SK-N-SH treated with all-trans-retinoic acid at 6 μM for 48 hours (cell line): ENCODE measurements around the gene SLC2A5.

Source experiments
- ATAC-seq: fragments of 200-7000 bp; cut with Tn5 transposase; 3 replicates; pipeline ENCODE4 v1.9.1; 2020; ENCODE audit warnings: mild to moderate bottlenecking, moderate library complexity
- ARNTL ChIP-seq: fragments of 450-650 bp; formaldehyde crosslinking; IDR thresholded peaks from 2 replicates; pipeline ENCODE4 v1.5.0; 2020; ENCODE audit warnings: low read depth, mild to moderate bottlenecking, moderate library complexity, borderline replicate concordance
- BACH2 ChIP-seq: fragments of 250-450 bp; sonication (Bioruptor Pico); IDR thresholded peaks from 2 replicates; pipeline ENCODE4 v1.9.0; 2021; ENCODE audit warnings: mild to moderate bottlenecking, borderline replicate concordance
- CSDC2 ChIP-seq: fragments of 250-450 bp; sonication (Bioruptor Pico); IDR thresholded peaks from 2 replicates; pipeline ENCODE4 v1.5.0; 2020; ENCODE audit warnings: mild to moderate bottlenecking, moderate library complexity
- GLIS3 ChIP-seq: fragments of 250-450 bp; sonication (Bioruptor Pico); IDR thresholded peaks from 2 replicates; pipeline ENCODE4 v1.5.0; 2020; ENCODE audit warnings: mild to moderate bottlenecking, moderate library complexity
- ISL1 ChIP-seq: fragments of 250-450 bp; sonication (Bioruptor Pico); IDR thresholded peaks from 2 replicates; pipeline ENCODE4 v2.1.2; 2022; ENCODE audit warnings: mild to moderate bottlenecking, moderate library complexity
- OSR1 ChIP-seq: fragments of 250-450 bp; sonication (Bioruptor Pico); IDR thresholded peaks from 2 replicates; pipeline ENCODE4 v1.8.0; 2022; ENCODE audit warnings: moderate library complexity, mild to moderate bottlenecking, inconsistent platforms
- PPARA ChIP-seq: fragments of 250-450 bp; sonication (Bioruptor Pico); IDR thresholded peaks from 2 replicates; pipeline ENCODE4 v1.5.0; 2020; ENCODE audit warnings: mild to moderate bottlenecking, borderline replicate concordance
- RARB ChIP-seq: fragments of 250-450 bp; sonication (Bioruptor Pico); IDR thresholded peaks from 2 replicates; pipeline ENCODE4 v1.8.0; 2021; ENCODE audit warnings: mild to moderate bottlenecking, moderate library complexity
- SNAI2 ChIP-seq: fragments of 250-450 bp; sonication (Bioruptor Pico); IDR thresholded peaks from 2 replicates; pipeline ENCODE4 v1.5.0; 2020; ENCODE audit warnings: mild to moderate bottlenecking, moderate library complexity
- TCF4 ChIP-seq: fragments of 250-450 bp; sonication (Bioruptor Pico); IDR thresholded peaks from 2 replicates; pipeline ENCODE4 v1.8.0; 2021; ENCODE audit warnings: mild to moderate bottlenecking, moderate library complexity, borderline replicate concordance
- TOX ChIP-seq: fragments of 250-450 bp; sonication (Bioruptor Pico); IDR thresholded peaks from 2 replicates; pipeline ENCODE4 v1.8.0; 2021; ENCODE audit warnings: mild to moderate bottlenecking, moderate library complexity, borderline replicate concordance
- ZC3H10 ChIP-seq: fragments of 250-450 bp; sonication (Bioruptor Pico); IDR thresholded peaks from 2 replicates; pipeline ENCODE4 v1.5.1; 2021; ENCODE audit warnings: mild to moderate bottlenecking, moderate library complexity
- ZFP3 ChIP-seq: fragments of 250-450 bp; sonication (Bioruptor Pico); IDR thresholded peaks from 2 replicates; pipeline ENCODE4 v1.5.0; 2020; ENCODE audit warnings: mild to moderate bottlenecking, moderate library complexity
- ZFP30 ChIP-seq: fragments of 450-650 bp; formaldehyde crosslinking; IDR thresholded peaks from 2 replicates; pipeline ENCODE4 v1.5.0; 2022; ENCODE audit warnings: mild to moderate bottlenecking, moderate library complexity
- ZNF565 ChIP-seq: fragments of 450-650 bp; formaldehyde crosslinking; conservative IDR thresholded peaks from 2 replicates; pipeline ENCODE4 v1.5.0; 2020; ENCODE audit warnings: low read depth, mild to moderate bottlenecking, moderate library complexity
- ZNF70 ChIP-seq: fragments of 450-650 bp; formaldehyde crosslinking; IDR thresholded peaks from 2 replicates; pipeline ENCODE4 v1.5.0; 2020; ENCODE audit warnings: mild to moderate bottlenecking, moderate library complexity
- ZNF8 ChIP-seq: fragments of 450-650 bp; formaldehyde crosslinking; IDR thresholded peaks from 2 replicates; pipeline ENCODE4 v1.5.0; 2020; ENCODE audit warnings: mild to moderate bottlenecking, moderate library complexity
- TF ChIP-seq, protein P1 (sequence below): fragments of 250-450 bp; sonication (Bioruptor Pico); IDR thresholded peaks from 2 replicates; pipeline ENCODE4 v1.5.1; 2020; ENCODE audit warnings: low read depth, mild to moderate bottlenecking, moderate library complexity
- TF ChIP-seq, protein P2 (sequence below): fragments of 250-450 bp; sonication (Bioruptor Pico); IDR thresholded peaks from 2 replicates; pipeline ENCODE4 v1.5.1; 2021; ENCODE audit warnings: mild to moderate bottlenecking, moderate library complexity
- TF ChIP-seq, protein P3 (sequence below): fragments of 250-450 bp; sonication (Bioruptor Pico); IDR thresholded peaks from 2 replicates; pipeline ENCODE4 v1.8.0; 2020; ENCODE audit warnings: mild to moderate bottlenecking, moderate library complexity, borderline replicate concordance
- TF ChIP-seq, protein P4 (sequence below): fragments of 250-450 bp; sonication (Bioruptor Pico); IDR thresholded peaks from 2 replicates; pipeline ENCODE4 v1.8.0; 2021; ENCODE audit warnings: low read depth, mild to moderate bottlenecking, moderate library complexity, borderline replicate concordance

The SLC2A5 gene, protein sequence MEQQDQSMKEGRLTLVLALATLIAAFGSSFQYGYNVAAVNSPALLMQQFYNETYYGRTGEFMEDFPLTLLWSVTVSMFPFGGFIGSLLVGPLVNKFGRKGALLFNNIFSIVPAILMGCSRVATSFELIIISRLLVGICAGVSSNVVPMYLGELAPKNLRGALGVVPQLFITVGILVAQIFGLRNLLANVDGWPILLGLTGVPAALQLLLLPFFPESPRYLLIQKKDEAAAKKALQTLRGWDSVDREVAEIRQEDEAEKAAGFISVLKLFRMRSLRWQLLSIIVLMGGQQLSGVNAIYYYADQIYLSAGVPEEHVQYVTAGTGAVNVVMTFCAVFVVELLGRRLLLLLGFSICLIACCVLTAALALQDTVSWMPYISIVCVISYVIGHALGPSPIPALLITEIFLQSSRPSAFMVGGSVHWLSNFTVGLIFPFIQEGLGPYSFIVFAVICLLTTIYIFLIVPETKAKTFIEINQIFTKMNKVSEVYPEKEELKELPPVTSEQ

DNA sequence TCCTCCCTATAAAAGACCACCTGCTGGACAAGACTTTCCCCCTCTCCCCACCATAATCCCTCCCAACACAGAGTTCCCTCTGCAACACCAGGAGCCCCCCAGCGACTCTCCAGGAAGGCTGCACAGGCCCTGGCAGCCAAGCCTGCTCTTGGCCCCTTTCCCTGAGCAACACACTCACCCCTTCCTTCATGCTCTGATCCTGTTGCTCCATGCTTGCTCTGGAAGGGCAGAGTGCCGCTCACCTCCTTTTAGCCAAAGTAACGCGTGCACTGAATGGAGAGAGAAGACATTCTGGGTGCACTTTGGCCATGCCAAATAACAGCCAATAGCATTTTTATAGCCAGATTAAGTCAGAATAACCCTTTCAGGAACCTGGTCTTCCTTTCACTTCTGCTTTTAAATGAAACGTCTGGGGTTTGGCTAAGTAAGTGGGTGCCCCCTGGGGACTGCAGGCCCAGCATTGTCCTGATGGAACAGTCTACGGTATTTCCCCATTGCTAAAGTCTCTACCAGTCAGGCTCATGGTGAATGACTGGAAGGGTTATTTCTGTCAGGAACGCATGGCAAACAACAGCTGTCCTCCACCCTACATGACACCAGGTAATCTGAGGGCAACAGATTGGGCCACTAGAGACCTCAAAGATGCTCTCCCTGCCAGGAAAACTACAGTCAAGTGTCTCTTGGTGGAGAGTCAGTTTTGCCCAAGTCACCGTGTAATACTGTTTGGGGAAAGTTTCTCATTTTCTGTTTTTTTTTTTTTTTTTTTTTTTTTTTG is at the start of gene SLC2A5:
TSS of gene SLC2A5 (minus strand) at position 310 of the 775 bp plus-strand sequence. CDS start at position 211, 99 bp downstream.
- no peak for ATAC-seq
- TF ChIP-seq GLIS3 (CRISPR knock-in tag) (no peak), ZNF70 (no peak), TCF4 (CRISPR knock-in tag) (no peak), TOX (CRISPR knock-in tag) (no peak), ZFP30 (no peak), ZNF8 (no peak), SNAI2 (CRISPR knock-in tag) (no peak), ISL1 (CRISPR knock-in tag) (no peak), ARNTL (CRISPR knock-in tag) (no peak), PPARA (CRISPR knock-in tag) (no peak), CSDC2 (CRISPR knock-in tag) (no peak), OSR1 (CRISPR knock-in tag) (no peak), BACH2 (CRISPR knock-in tag) (no peak), ZC3H10 (no peak)
- TF ChIP-seq, protein P1, sequence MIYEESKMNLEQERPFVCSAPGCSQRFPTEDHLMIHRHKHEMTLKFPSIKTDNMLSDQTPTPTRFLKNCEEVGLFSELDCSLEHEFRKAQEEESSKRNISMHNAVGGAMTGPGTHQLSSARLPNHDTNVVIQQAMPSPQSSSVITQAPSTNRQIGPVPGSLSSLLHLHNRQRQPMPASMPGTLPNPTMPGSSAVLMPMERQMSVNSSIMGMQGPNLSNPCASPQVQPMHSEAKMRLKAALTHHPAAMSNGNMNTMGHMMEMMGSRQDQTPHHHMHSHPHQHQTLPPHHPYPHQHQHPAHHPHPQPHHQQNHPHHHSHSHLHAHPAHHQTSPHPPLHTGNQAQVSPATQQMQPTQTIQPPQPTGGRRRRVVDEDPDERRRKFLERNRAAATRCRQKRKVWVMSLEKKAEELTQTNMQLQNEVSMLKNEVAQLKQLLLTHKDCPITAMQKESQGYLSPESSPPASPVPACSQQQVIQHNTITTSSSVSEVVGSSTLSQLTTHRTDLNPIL (CRISPR knock-in tag), result no peak
- TF ChIP-seq, protein P2, sequence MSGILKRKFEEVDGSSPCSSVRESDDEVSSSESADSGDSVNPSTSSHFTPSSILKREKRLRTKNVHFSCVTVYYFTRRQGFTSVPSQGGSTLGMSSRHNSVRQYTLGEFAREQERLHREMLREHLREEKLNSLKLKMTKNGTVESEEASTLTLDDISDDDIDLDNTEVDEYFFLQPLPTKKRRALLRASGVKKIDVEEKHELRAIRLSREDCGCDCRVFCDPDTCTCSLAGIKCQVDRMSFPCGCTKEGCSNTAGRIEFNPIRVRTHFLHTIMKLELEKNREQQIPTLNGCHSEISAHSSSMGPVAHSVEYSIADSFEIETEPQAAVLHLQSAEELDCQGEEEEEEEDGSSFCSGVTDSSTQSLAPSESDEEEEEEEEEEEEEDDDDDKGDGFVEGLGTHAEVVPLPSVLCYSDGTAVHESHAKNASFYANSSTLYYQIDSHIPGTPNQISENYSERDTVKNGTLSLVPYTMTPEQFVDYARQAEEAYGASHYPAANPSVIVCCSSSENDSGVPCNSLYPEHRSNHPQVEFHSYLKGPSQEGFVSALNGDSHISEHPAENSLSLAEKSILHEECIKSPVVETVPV (CRISPR knock-in tag), result no peak
- TF ChIP-seq, protein P3, sequence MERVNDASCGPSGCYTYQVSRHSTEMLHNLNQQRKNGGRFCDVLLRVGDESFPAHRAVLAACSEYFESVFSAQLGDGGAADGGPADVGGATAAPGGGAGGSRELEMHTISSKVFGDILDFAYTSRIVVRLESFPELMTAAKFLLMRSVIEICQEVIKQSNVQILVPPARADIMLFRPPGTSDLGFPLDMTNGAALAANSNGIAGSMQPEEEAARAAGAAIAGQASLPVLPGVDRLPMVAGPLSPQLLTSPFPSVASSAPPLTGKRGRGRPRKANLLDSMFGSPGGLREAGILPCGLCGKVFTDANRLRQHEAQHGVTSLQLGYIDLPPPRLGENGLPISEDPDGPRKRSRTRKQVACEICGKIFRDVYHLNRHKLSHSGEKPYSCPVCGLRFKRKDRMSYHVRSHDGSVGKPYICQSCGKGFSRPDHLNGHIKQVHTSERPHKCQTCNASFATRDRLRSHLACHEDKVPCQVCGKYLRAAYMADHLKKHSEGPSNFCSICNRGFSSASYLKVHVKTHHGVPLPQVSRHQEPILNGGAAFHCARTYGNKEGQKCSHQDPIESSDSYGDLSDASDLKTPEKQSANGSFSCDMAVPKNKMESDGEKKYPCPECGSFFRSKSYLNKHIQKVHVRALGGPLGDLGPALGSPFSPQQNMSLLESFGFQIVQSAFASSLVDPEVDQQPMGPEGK (CRISPR knock-in tag), result no peak
- TF ChIP-seq, protein P4, sequence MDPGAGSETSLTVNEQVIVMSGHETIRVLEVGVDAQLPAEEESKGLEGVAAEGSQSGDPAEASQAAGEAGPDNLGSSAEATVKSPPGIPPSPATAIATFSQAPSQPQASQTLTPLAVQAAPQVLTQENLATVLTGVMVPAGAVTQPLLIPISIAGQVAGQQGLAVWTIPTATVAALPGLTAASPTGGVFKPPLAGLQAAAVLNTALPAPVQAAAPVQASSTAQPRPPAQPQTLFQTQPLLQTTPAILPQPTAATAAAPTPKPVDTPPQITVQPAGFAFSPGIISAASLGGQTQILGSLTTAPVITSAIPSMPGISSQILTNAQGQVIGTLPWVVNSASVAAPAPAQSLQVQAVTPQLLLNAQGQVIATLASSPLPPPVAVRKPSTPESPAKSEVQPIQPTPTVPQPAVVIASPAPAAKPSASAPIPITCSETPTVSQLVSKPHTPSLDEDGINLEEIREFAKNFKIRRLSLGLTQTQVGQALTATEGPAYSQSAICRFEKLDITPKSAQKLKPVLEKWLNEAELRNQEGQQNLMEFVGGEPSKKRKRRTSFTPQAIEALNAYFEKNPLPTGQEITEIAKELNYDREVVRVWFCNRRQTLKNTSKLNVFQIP (CRISPR knock-in tag), result no peak

DNA sequence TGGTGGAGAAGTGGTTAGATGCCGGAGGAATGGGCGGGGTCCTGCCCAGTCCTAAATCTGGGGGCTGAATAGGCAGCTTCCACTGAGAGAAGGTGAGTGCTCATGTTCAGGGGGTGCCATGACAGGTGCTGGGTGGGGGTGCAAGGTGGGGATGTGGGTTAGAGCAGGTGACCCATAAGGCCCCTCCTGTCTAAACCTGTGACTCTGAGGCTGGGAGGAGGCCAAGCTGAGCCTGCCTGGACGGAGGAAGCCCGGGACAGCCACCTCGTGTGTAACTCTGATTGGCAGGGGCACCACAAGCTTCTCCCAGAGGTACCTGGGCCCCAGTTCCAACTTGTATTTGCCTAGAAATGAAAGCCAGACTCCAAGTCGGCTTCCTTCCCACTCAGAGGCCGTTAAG is 48.8 kb upstream of the SLC2A5 start:
- no peak for TF ChIP-seq ARNTL (CRISPR knock-in tag)
- no peak for TF ChIP-seq ZC3H10
- no peak for TF ChIP-seq TCF4 (CRISPR knock-in tag)
- no peak for TF ChIP-seq ISL1 (CRISPR knock-in tag)
- no peak for ATAC-seq

DNA sequence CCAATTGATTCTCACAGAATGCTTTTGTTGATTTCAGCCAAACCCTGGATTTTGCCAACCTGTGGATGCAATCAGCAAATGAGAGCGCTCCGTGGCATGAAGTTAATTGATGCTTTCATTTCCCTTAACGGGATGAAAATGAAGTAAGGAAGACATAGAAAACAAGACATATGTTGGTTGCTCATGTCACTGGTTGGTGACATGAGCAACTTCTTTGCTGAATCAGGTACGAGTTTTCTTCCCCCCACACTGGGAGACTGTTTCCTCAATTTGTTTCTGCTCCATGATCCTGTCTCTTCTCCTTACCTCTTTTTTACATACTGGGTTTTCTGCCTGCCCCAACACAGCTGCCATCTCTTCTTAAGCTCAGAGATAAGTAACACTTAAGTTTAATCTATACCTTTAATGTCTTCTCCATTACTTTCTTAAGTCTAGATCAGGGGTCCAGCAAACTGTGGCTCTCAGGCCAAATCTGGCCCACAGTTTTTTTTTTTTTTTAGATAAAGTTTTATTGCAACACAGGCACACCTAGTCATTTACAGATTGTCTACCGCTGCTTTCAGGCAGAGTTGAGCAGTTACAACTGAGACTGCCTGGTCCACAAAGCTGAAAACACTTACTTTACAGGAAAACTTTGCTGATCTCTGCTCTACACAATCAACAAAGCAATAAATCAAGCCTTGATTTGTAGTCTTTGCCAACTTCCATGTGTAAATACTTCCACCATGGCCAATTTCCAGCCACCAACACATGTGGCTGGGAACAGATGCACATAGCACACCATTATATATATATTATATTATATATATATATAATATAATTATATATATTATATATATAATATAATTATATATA is 46.1 kb upstream of the SLC2A5 start:
- no peak for ATAC-seq
- TF ChIP-seq ZNF70, result no peak
- TF ChIP-seq SNAI2 (CRISPR knock-in tag), result no peak
- TF ChIP-seq GLIS3 (CRISPR knock-in tag), result no peak
- TF ChIP-seq ZC3H10, result no peak
- no peak for TF ChIP-seq PPARA (CRISPR knock-in tag)
- TF ChIP-seq BACH2 (CRISPR knock-in tag), result no peak
- TF ChIP-seq ZFP3, result no peak
- TF ChIP-seq, protein P3 (CRISPR knock-in tag), result no peak
- no peak for TF ChIP-seq ZNF565 (CRISPR knock-in tag)
- TF ChIP-seq, protein P1 (CRISPR knock-in tag), result no peak
- TF ChIP-seq OSR1 (CRISPR knock-in tag), result no peak
- TF ChIP-seq ZFP30, result no peak
- no peak for TF ChIP-seq ARNTL (CRISPR knock-in tag)
- TF ChIP-seq RARB (CRISPR knock-in tag), result no peak
